Ovary (tissue), 3 donors: ENCODE measurements around the gene OSBPL2.

ENCODE experiments used
- CTCF ChIP-seq, 3 donors: fragments of 450-650 bp in 2 of 3; fragments of 200-600 bp in 1 of 3; IDR thresholded peaks; one replicate each; pipeline versions ENCODE4 v1.5.1 to v1.8.0; 2016 to 2022; ENCODE audit warnings: antibody characterized with exemption in 3 of 3, mild to moderate bottlenecking in 1 of 3
- EP300 ChIP-seq: sonication (generic); formaldehyde crosslinking; IDR thresholded peaks from one replicate; pipeline ENCODE4 v1.6.1; 2017; ENCODE audit warnings: antibody characterized with exemption
- POLR2A ChIP-seq: fragments of 450-650 bp; IDR thresholded peaks from one replicate; pipeline ENCODE4 v1.6.1; 2017; ENCODE audit warnings: antibody characterized with exemption, mild to moderate bottlenecking, moderate library complexity
- donor health status: DM: no; HTN: no; CAD: no.

- TF ChIP-seq CTCF (IDR thresholded peaks at IDR 0.05) (no peak), EP300 (no peak), POLR2A (no peak)
Measured at GRCh38 chr20:62291251-62292066, 53.1 kb downstream of the OSBPL2 start.
